IMR-90 (cell line): ENCODE data around the gene COX6B2. TPM values are rescaled to one million over a fixed set of nuclear protein-coding genes. Genes with fewer than 3 reads are reported as not detected.

Source experiments
- ATAC-seq: fragments of 200-7000 bp; cut with Tn5 transposase; 2 replicates; pipeline ENCODE4 v1.9.1; 2020; ENCODE audit warnings: low read depth, mild to moderate bottlenecking, moderate library complexity
- BruUV-seq: library from RNA; stranded (reverse); fragments of 400-500 nt; replicated peaks from 2 replicates; lab custom pipeline; 2021; lab: Mats Ljungman, UMichigan
- CTCF ChIA-PET: fragments of 300-600 bp; formaldehyde crosslinking; extraction: SDS; loops from one replicate; lab custom pipeline; 2021; ENCODE audit warnings: antibody characterized with exemption; lab: Yijun Ruan, JAX
- POLR2A ChIA-PET: fragments of 300-600 bp; sonication (Branson Sonifier 250); formaldehyde crosslinking; loops from one replicate; lab custom pipeline; 2022; ENCODE audit warnings: antibody characterized with exemption; ENCODE audit not compliant: unreplicated experiment; lab: Charles Lee
- DNase-seq: peaks from one replicate; pipeline ENCODE4 v3.0.0; 2013
- H2AFZ ChIP-seq: replicated peaks from 2 replicates; pipeline ENCODE3; 2013; ENCODE audit warnings: low read length, mild to moderate bottlenecking; ENCODE audit not compliant: poor library complexity
- H2AK5ac ChIP-seq: 2 replicates; pipeline ENCODE4 v1.6.1; 2013; ENCODE audit warnings: low read depth, low read length, inconsistent platforms
- H2AK9ac ChIP-seq: replicated peaks from 2 replicates; pipeline ENCODE3; 2013; ENCODE audit warnings: mild to moderate bottlenecking, low read depth, low read length, moderate library complexity; ENCODE audit not compliant: poor library complexity
- H2BK120ac ChIP-seq: 2 replicates; pipeline ENCODE4 v1.6.1; 2013; ENCODE audit warnings: low read depth, low read length, inconsistent platforms
- H2BK15ac ChIP-seq: 3 replicates; pipeline ENCODE4 v1.6.1; 2013; ENCODE audit warnings: low read depth, low read length, inconsistent platforms
- H2BK20ac ChIP-seq: 2 replicates; pipeline ENCODE4 v1.6.1; 2013; ENCODE audit warnings: low read depth, mild to moderate bottlenecking, inconsistent platforms, low read length, moderate library complexity
- H2BK5ac ChIP-seq: 2 replicates; pipeline ENCODE4 v1.6.1; 2013; ENCODE audit warnings: mild to moderate bottlenecking, low read depth, low read length, inconsistent platforms; ENCODE audit not compliant: poor library complexity, severe bottlenecking
- H3K14ac ChIP-seq: replicated peaks from 2 replicates; pipeline ENCODE4 v1.6.1; 2013; ENCODE audit warnings: low read depth, low read length, inconsistent platforms
- H3K18ac ChIP-seq: 2 replicates; pipeline ENCODE4 v1.6.1; 2013; ENCODE audit warnings: low read depth, low read length, control low read depth
- H3K23ac ChIP-seq: 2 replicates; pipeline ENCODE4 v1.6.1; 2013; ENCODE audit warnings: low read depth, low read length, inconsistent platforms
- H3K27ac ChIP-seq: 2 replicates; pipeline ENCODE4 v1.5.1; 2013; ENCODE audit warnings: mild to moderate bottlenecking, control low read depth, low read length; ENCODE audit not compliant: insufficient read depth
- H3K27me3 ChIP-seq: 2 replicates; pipeline ENCODE4 v1.6.1; 2013; ENCODE audit warnings: low read length; ENCODE audit not compliant: control insufficient read depth, insufficient read depth
- H3K36me3 ChIP-seq: 2 replicates; pipeline ENCODE4 v1.6.1; 2013; ENCODE audit warnings: low read length, mixed read lengths; ENCODE audit not compliant: control insufficient read depth, insufficient read depth
- H3K4ac ChIP-seq: 2 replicates; pipeline ENCODE4 v1.6.1; 2013; ENCODE audit warnings: low read depth, low read length, inconsistent platforms
- H3K4me1 ChIP-seq: 2 replicates; pipeline ENCODE4 v1.6.1; 2013; ENCODE audit warnings: low read length, mixed read lengths; ENCODE audit not compliant: control insufficient read depth, insufficient read depth
- H3K4me2 ChIP-seq: 2 replicates; pipeline ENCODE4 v1.6.1; 2013; ENCODE audit warnings: low read depth, mild to moderate bottlenecking, control low read depth, low read length, moderate library complexity
- H3K4me3 ChIP-seq: 2 replicates; pipeline ENCODE4 v1.5.1; 2013; ENCODE audit warnings: low read depth, mild to moderate bottlenecking, control low read depth, low read length, moderate library complexity; ENCODE audit not compliant: insufficient read depth
- H3K56ac ChIP-seq: 2 replicates; pipeline ENCODE4 v1.6.1; 2013; ENCODE audit warnings: low read length, inconsistent platforms; ENCODE audit not compliant: insufficient read depth; ENCODE audit errors: extremely low read depth
- H3K79me1 ChIP-seq, 2 experiments: 2 replicates each; pipeline ENCODE4 v1.6.1; 2013; ENCODE audit warnings: low read length in 2 of 2, inconsistent platforms in 1 of 2, low read depth in 1 of 2
- H3K9ac ChIP-seq: 2 replicates; pipeline ENCODE4 v1.6.1; 2013; ENCODE audit warnings: low read depth, low read length, control low read depth
- H3K9me1 ChIP-seq: 2 replicates; pipeline ENCODE4 v1.6.1; 2013; ENCODE audit warnings: low read length, inconsistent platforms; ENCODE audit not compliant: insufficient read depth
- H3K9me3 ChIP-seq: 2 replicates; pipeline ENCODE4 v1.6.1; 2013; ENCODE audit warnings: low read length; ENCODE audit not compliant: control insufficient read depth, insufficient read depth
- H4K20me1 ChIP-seq: 2 replicates; pipeline ENCODE4 v1.6.1; 2013; ENCODE audit warnings: low read length, inconsistent platforms; ENCODE audit not compliant: insufficient read depth
- H4K5ac ChIP-seq: 2 replicates; pipeline ENCODE4 v1.6.1; 2013; ENCODE audit warnings: mild to moderate bottlenecking, low read depth, low read length, control low read depth
- H4K8ac ChIP-seq, 2 experiments: 2 replicates each; pipeline ENCODE4 v1.6.1; 2013; ENCODE audit warnings: low read depth in 2 of 2, low read length in 2 of 2, control low read depth in 1 of 2, inconsistent platforms in 1 of 2
- H4K91ac ChIP-seq: 2 replicates; pipeline ENCODE4 v1.6.1; 2013; ENCODE audit warnings: low read depth, low read length, inconsistent platforms; ENCODE audit not compliant: insufficient read depth
- CHD1 ChIP-seq: IDR thresholded peaks from 2 replicates; pipeline ENCODE4 v1.6.1; 2012; ENCODE audit warnings: low read depth, low read length, improper control_type of control experiment
- CTCF ChIP-seq: conservative IDR thresholded peaks from 2 replicates; pipeline ENCODE4 v1.5.1; 2012; ENCODE audit warnings: mild to moderate bottlenecking, low read depth, low read length, improper control_type of control experiment
- ELK1 ChIP-seq: fragments of 150-350 bp; IDR thresholded peaks from 2 replicates; pipeline ENCODE4 v1.6.1; 2016; ENCODE audit warnings: low read depth, mild to moderate bottlenecking, low read length, moderate library complexity, borderline replicate concordance
- FOS ChIP-seq: fragments of 150-350 bp; IDR thresholded peaks from 2 replicates; pipeline ENCODE4 v1.6.1; 2016; ENCODE audit warnings: low read depth, low read length
- MAZ ChIP-seq: IDR thresholded peaks from 2 replicates; pipeline ENCODE4 v1.6.1; 2012; ENCODE audit warnings: low read depth, mild to moderate bottlenecking, low read length, improper control_type of control experiment, moderate library complexity, borderline replicate concordance
- MXI1 ChIP-seq: IDR thresholded peaks from 2 replicates; pipeline ENCODE4 v1.6.1; 2012; ENCODE audit warnings: low read depth, mild to moderate bottlenecking, low read length, moderate library complexity, borderline replicate concordance
- RAD21 ChIP-seq: IDR thresholded peaks from 2 replicates; pipeline ENCODE4 v1.6.1; 2012; ENCODE audit warnings: low read length, improper control_type of control experiment
- USF2 ChIP-seq: fragments of 150-350 bp; IDR thresholded peaks from 2 replicates; pipeline ENCODE4 v1.6.1; 2017; ENCODE audit warnings: mild to moderate bottlenecking, antibody characterized with exemption, low read length, low read depth
- WGBS, 2 experiments: methylation state at CpG; one replicate each; pipeline versions ENCODE4 v1.1.5 to v1.1.7; 2013; ENCODE audit warnings: missing lambda C conversion rate in 2 of 2; ENCODE audit not compliant: insufficient read length in 1 of 2; ENCODE audit errors: extremely low coverage in 2 of 2; 5-methylcytosine and 5-hydroxymethylcytosine counted together
- dilution Hi-C: fragments of 300-500 bp; cut with HindIII; formaldehyde crosslinking; loops from one replicate; pipeline ENCODE4 v1.14.3; 2018; ENCODE audit warnings: low sequenced_read_pairs; ENCODE audit not compliant: unreplicated experiment
- in situ Hi-C: fragments of 300-500 bp; cut with MboI; formaldehyde crosslinking; loops from 3 replicates; pipeline ENCODE4 v1.14.3; 2019; ENCODE audit warnings: low sequenced_read_pairs, inconsistent platforms, mixed read lengths
- intact Hi-C: fragments of 100-400 bp; cut with micrococcal nuclease; formaldehyde crosslinking; loops from 2 replicates; pipeline ENCODE4 v1.10.0; 2022
- polyA plus RNA-seq, 3 experiments: library from polyadenylated mRNA; depleted of rRNA; stranded (reverse); fragments of >200 nt; gene quantifications; 2 replicates each; pipeline ENCODE4 v1.2.3, GENCODE V29; 2012; ENCODE audit warnings: low replicate concordance in 1 of 3
- total RNA-seq: library from RNA; depleted of rRNA; stranded (reverse); fragments of >200 nt; gene quantifications from 2 replicates; pipeline ENCODE4 v1.2.3, GENCODE V29; 2012

The COX6B2 gene
- total and polyA plus RNA-seq, 2 of the 4 experiments (the other 2 are of a cell fraction) = 0.19 TPM; not detected in 1

- no peak overlapping the region for H3K18ac ChIP-seq
- H3K27ac ChIP-seq = no peak overlapping the region
- no peak overlapping the region for H3K56ac ChIP-seq
- intact Hi-C loops = no loop called here
- no peak overlapping the region for H3K4me2 ChIP-seq
- peak overlapping the region; percentile 32 for H2AFZ ChIP-seq
- in situ Hi-C loops = no loop called here
- H4K91ac ChIP-seq = no peak overlapping the region
- H2BK120ac ChIP-seq = no peak overlapping the region
- no peak overlapping the region for H4K5ac ChIP-seq
- ChIA-PET CTCF (no interaction called here), POLR2A (no interaction called here)
- H2BK20ac ChIP-seq = no peak overlapping the region
- H3K4me3 ChIP-seq = no peak overlapping the region
- no TSS peak for BruUV-seq
- H3K14ac ChIP-seq = no peak overlapping the region
- H3K9me1 ChIP-seq = no peaks in the 10 kb centered on the region; the same call in 1 of the 2 replicates
- H2BK5ac ChIP-seq = no peak overlapping the region
- no peak overlapping the region for H2AK5ac ChIP-seq
- H2BK15ac ChIP-seq = no peak overlapping the region
- H3K4ac ChIP-seq = no peak overlapping the region
- H3K9ac ChIP-seq = no peak overlapping the region
- dilution Hi-C loops = no loop called here
- no CpG with 5 or more reads among the region's 6 CpGs for WGBS, 2 experiments
- ATAC-seq (no peak), DNase-seq (no peak)
- H3K36me3 ChIP-seq = no peaks in the 10 kb centered on the region
- H3K79me1 ChIP-seq = no peaks in the 10 kb centered on the region
- H3K27me3 ChIP-seq = peaks cover 18% of the 10 kb centered on the region
- no peak for TF ChIP-seq CHD1
- TF ChIP-seq MAZ = no peak
- no peak for TF ChIP-seq ELK1
- no peak for TF ChIP-seq FOS
- TF ChIP-seq MXI1 = no peak
- no peak for TF ChIP-seq USF2
- no peak for TF ChIP-seq CTCF
- TF ChIP-seq RAD21 = no peak
- peaks cover 2% of the 10 kb centered on the region; the same call in 1 of the 2 replicates for H3K4me1 ChIP-seq
- peaks cover 2% of the 10 kb centered on the region; the same call in 1 of the 2 replicates for H4K20me1 ChIP-seq
- H4K8ac ChIP-seq = no peak overlapping the region
- H3K23ac ChIP-seq = no peak overlapping the region
- no peaks in the 10 kb centered on the region for H3K9me3 ChIP-seq
- no peak overlapping the region for H2AK9ac ChIP-seq
Observed at GRCh38 chr19:55324662-55325061, 29.9 kb downstream of the COX6B2 start.
